GM19324 (cell line): ENCODE measurements around the gene NDFIP1.

Experiments
- ATAC-seq: cut with Tn5 transposase; IDR thresholded peaks from one replicate; pipeline ENCODE4 v1.9.1; 2021; ENCODE audit warnings: mild to moderate bottlenecking, moderate library complexity; ENCODE audit not compliant: unreplicated experiment, low FRiP score

NDFIP1 gene

GRCh38 chr5:142091012-142091411 is 17.6 kb upstream of the NDFIP1 start:
- no peak for ATAC-seq

GRCh38 chr5:142091922-142092321 is 16.7 kb upstream of the NDFIP1 start:
- ATAC-seq = no peak

- no peak for ATAC-seq
Observed at GRCh38 chr5:142095035-142095434, 13.5 kb upstream of the NDFIP1 start.

- ATAC-seq = no peak
Observed at GRCh38 chr5:142095651-142096330, 12.8 kb upstream of the NDFIP1 start.

- ATAC-seq = no peak
Observed at GRCh38 chr5:142096382-142096781, 12.2 kb upstream of the NDFIP1 start.

GRCh38 chr5:142097681-142098080 is 10.9 kb upstream of the NDFIP1 start:
- no peak for ATAC-seq

GRCh38 chr5:142098275-142098674 is 10.3 kb upstream of the NDFIP1 start:
- ATAC-seq = no peak

- ATAC-seq = no peak
Observed at GRCh38 chr5:142098931-142099330, 9.6 kb upstream of the NDFIP1 start.

GRCh38 chr5:142100307-142100706 is 8.3 kb upstream of the NDFIP1 start:
- ATAC-seq = no peak

GRCh38 chr5:142102980-142103740 is 5.4 kb upstream of the NDFIP1 start:
- no peak for ATAC-seq

GRCh38 chr5:142104491-142104890 is 4.1 kb upstream of the NDFIP1 start:
- no peak for ATAC-seq

GRCh38 chr5:142106061-142106460 is 2.5 kb upstream of the NDFIP1 start:
- ATAC-seq = no peak

- ATAC-seq = no peak
Observed at GRCh38 chr5:142107036-142107735, 1.4 kb upstream of the NDFIP1 start.

- no peak for ATAC-seq
Observed at GRCh38 chr5:142107736-142108431, 695 bp upstream of the NDFIP1 start.

GRCh38 chr5:142109331-142110045 is 909 bp downstream of the NDFIP1 start:
- no peak for ATAC-seq

GRCh38 chr5:142110046-142110531 is 1.5 kb downstream of the NDFIP1 start:
- ATAC-seq = no peak

GRCh38 chr5:142110988-142111687 is 2.6 kb downstream of the NDFIP1 start:
- ATAC-seq = no peak

- ATAC-seq = no peak
Observed at GRCh38 chr5:142114687-142115086, 6.1 kb downstream of the NDFIP1 start.

- no peak for ATAC-seq
Observed at GRCh38 chr5:142115937-142116614, 7.5 kb downstream of the NDFIP1 start.
